COR-L47 (cell line): Measurements from ENCODE around the gene ZBTB8OS.
"Not testable (repeated sequence)": the region's sequence is repeated elsewhere in the genome, so short reads cannot be mapped to it uniquely, and the experiment has no call there.

ENCODE experiments used
- DNase-seq: peaks from one replicate; lab custom pipeline; 2025; lab: John Stamatoyannopoulos, UW

ZBTB8OS gene

DNA sequence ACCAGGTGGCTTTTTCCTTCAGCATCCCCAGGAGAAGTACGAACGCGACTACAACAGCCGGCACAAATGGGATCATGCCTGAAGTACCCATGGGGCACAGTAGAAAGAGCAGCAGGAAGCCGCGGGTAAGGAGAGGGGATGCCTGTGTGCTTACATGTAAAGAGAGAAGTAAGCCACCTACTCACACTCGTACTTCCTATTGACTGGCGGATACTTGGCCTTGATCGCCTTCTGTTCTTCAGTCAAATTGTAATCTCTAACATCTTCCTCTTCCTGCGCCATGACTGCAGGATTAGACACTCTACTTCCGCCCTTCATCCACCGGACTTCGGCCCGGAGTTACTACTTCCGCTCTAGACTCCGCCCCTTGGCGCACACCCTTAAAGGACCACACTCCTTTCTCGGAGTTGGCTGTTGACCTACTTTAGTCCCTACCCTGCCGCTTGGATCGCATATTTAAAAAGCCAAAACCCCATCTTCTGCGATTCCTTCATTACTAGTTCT lies at the start of gene ZBTB8OS:
Gene ZBTB8OS (minus strand): TSS at position 303 of the 504 bp plus-strand sequence. CDS start 21 bp downstream, at position 282.
- peak; percentile 94 for DNase-seq

DNA sequence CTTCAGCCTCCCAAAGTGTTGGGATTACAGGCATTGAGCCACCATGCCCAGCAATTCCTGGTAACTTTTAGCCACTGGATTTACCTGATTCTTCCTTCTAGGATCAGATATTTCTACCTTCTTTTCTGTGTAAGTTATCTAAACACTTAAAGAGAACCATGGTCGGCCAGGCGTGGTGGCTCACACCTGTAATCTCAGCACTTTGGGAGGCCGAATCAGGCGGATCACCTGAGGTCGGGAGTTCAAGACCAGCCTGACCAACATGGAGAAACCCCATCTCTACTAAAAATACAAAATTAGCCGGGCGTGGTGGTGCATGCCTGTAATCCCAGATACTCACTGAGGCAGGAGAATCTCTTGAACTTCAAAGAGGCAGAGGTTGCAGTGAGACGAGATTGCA lies 46.6 kb upstream of the ZBTB8OS start:
- DNase-seq = not testable (repeated sequence)

GRCh38 chr1:32696041-32696440 lies 45.7 kb upstream of the ZBTB8OS start:
- no peak for DNase-seq

DNA sequence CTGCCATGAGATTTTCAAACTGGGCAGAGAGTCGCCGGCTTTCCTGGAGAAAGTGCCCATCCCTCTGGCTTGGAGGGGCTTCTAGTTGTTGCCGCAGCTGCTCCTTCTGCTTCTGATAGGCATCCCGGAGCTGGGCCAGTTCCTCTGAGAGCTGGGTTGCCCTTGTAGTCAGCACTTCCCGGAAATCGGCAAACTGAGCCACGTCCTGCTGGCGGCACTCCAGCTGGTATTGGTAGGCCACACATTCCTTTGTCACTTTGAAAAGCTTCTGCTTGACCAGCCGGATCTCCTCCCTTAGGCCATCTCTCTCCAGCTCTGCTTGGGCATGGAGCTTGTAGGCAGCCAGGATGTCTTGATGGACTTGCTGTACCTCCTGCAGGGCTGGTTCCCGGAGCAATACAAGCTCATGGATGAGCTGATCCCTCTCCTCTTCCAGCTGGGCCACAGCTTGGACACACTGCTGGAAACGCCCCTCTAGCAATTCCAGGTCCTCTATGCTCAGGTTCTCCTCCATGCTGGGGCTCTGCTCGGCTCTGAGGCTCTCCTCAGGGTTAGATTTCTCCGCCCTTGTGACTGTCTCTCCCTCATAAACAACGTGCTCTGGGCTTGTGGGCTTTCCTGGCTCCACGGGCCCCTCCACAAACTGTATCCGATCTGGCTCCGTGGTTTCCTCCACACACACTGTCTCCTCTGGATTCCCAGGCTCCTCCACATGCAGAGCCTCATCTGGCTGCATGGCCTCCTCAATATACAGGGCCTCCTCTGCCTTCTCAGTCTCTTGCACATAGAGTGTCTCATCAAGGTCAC lies 45.0 kb upstream of the ZBTB8OS start:
- DNase-seq = no peak

GRCh38 chr1:32693455-32694174 lies 43.3 kb upstream of the ZBTB8OS start:
- no peak for DNase-seq

DNA sequence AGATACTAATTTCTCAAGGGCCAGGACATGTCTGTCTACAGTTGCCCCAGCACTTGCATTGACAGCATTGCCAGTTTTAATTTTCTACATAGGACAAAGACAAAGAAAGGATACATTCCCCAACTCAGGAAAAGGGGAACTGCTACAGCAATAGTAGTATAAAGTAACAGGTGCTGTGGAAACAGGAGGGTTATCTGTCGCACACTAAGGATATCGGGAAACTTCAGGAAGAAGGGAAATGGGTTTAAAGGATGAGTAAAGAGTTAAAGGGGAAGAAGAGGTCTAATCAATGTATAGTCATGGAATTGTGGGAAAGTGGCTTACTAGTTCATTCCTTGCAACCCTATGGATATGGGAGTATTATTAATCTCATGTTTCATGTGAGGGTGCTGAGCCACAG lies 36.0 kb upstream of the ZBTB8OS start:
- DNase-seq = no peak

- no peak for DNase-seq
Observed at GRCh38 chr1:32685498-32685897, 35.1 kb upstream of the ZBTB8OS start.

GRCh38 chr1:32684167-32684811 lies 33.9 kb upstream of the ZBTB8OS start:
- DNase-seq = no peak

GRCh38 chr1:32683397-32683796 lies 33.0 kb upstream of the ZBTB8OS start:
- no peak for DNase-seq

GRCh38 chr1:32681999-32682398 lies 31.6 kb upstream of the ZBTB8OS start:
- no peak for DNase-seq

DNA sequence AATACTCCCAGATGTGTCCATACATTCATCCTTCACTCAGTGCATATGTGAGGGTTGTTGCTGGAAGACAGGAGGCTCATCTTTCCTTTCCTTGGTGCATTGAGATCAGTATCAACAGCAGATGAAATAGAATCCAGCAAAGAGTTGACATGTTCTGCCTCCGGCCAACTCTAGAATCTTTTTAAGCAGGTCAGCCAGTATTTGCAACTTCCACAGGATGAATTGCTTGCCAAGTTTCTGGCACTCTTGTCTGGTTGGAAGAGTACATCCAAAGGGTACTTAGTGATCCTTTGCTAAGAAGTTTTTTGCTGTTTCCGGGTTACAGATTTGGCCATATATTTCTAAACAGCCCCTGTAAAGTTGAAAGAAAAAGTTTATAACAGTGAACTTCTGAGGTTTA lies 31.2 kb upstream of the ZBTB8OS start:
- no peak for DNase-seq

DNA sequence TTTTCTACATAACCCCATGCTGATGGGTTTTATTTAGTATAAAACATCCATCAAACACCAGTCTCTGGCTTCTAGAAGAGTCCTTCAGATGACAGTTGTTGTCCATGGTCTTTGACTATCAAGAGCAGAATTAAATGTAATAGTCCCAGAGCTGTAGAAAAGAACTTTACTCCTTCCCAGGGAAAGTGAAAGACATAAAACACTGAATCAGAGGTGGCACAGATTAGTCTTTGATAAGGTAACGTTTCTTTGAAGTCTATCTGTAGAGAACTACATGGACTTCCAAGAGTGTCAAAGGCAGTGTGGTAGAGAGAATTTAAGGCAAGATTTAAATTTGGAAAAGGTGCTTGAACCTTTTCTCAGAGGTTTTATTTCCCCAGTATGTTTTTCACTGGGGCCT lies 30.3 kb upstream of the ZBTB8OS start:
- no peak for DNase-seq

DNA sequence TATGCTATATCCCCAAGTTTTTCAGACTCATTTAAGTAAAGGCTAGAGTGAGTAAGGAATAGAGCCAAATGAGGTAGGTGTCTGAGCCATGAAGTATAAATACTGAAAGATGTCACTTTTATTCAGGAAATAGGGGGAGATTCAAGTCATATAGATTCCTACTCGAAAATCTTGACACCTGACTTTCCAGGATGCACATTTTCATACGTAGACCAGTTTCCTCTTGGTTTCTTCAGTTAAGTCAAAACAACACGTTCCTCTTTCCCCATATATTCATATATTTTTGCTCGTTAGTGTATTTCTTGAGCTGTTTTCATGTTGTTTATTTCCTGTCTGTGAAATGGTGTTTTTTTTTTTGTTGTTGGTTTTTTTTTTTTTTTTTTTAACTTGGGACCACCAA lies 29.6 kb upstream of the ZBTB8OS start:
- DNase-seq = not testable (repeated sequence)

DNA sequence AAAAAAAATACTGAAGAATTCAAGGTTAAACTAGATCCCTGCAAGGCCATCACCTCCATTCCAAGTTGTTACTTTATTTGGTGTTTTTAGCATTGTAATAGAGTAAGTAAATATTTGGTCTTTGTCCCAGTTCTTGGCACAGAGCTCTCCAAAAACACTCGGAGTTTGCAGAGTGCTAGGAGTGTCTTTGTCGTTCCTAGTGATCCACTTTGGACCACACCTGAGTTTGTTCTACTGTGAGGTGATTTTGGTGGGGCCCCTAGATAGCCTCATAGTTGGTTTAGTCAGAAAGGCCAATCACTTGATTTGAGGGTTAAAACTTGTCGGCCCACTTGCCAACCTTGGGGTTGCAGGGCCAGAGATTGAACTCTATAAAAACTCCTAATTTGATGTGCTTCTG lies 26.6 kb upstream of the ZBTB8OS start:
- no peak for DNase-seq

DNA sequence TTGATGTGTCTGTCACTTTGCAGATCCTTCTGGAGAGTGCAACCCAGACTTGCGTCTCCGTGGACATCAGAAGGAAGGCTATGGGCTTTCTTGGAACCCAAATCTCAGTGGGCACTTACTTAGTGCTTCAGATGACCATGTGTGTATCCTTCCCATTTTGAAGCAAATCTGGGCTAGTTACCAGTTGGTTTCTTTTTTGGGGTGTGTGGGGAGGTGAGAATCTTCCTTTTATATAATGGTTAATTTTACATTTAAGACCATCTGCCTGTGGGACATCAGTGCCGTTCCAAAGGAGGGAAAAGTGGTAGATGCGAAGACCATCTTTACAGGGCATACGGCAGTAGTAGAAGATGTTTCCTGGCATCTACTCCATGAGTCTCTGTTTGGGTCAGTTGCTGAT lies 18.4 kb upstream of the ZBTB8OS start:
- DNase-seq = not testable (repeated sequence)

- no peak for DNase-seq
Observed at GRCh38 chr1:32666901-32667566, 16.7 kb upstream of the ZBTB8OS start.

DNA sequence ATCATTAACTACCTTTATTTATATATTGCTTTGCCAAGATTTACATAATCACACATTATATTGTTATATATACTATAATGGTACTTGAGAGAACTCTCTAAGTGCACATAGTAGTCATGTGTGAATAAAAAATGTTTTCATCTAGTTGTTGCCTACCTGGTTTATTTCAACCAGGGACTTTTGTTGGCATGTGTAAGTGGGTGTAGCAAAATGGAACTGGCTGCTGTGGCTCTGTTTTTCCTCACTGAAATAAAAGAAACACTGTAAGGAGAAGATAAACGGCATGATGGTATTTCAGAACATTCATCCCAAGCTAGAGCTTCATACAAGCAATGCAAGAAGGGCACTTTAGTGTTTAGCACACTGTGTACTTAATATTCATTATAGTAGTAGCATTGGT lies 15.6 kb upstream of the ZBTB8OS start:
- DNase-seq = no peak

DNA sequence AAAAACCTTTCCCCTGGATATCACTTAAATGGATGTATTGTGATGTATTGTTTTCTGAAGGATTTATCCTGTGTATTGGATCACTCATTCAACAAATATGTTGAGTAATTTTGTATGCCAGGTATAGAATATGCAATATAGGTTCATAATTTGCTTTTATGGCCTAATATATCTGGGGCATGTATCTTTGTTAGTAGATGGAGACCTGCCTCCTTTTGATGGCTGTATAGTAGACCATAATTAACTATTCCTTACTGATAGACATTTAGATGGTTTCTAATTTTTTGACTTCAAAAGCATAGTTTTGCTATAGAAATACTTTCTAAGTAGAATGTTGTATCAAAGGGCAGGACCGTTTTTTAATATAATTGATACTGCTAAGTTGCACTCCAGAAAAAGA lies 9.2 kb upstream of the ZBTB8OS start:
- DNase-seq = no peak

- no peak for DNase-seq
Observed at GRCh38 chr1:32652244-32652962, 2.1 kb upstream of the ZBTB8OS start.

GRCh38 chr1:32651461-32652073 lies 1.2 kb upstream of the ZBTB8OS start:
- peak; percentile 49 for DNase-seq
